ENCODE data around the gene LRRC75B.

Gene LRRC75B

GRCh38 chr22:24584871-24585411 lies 7.9 kb downstream of the LRRC75B start:
- DNase-seq = no peak

GRCh38 chr22:24584166-24584790 lies 8.6 kb downstream of the LRRC75B start:
- DNase-seq = no peak

DNA sequence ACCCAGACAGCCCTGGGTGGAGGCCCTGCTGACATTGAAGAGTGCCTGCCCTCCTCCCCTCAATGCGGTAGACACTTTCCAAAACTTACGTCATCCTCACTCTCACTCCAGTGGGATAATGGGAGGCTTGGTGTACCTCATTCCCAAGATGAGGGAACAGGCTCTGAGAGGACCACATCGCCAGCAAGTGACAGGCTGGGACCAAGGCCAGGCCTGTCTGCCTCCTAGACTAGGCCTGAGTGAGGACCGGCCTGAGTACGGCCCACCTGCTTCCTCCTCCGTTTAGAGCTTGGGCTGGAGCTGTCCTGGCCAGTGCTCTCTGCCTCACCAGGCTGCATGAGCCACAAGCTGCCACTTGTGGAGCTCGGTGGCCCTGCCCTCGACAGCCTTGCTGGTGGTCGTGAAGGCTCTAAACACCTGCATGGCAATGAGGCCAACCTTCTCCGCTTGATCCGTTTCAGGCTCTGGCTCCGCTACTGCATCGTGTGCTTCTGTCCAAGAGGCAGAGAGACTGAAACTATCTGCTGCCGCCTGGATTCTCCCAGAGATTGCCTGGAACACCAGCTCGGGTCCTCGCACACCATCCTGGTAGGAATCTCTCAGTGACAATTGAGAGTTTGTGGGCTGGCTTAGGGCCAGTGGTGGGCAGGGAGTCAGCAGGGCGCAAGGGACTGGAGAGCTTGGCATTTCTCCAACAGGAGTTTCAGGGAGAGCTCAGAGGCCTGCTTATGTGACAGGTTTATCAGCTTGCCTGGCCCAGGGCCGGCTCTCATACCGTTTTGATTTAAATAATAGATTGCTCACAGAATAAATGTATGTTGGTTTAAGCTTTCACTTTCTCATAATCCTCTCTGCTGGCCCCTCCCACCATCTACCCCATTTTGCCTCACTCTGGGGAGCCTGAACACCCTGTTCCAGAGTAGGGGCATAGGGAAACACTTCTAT lies 9.4 kb downstream of the LRRC75B start:
- no peak for DNase-seq

DNA sequence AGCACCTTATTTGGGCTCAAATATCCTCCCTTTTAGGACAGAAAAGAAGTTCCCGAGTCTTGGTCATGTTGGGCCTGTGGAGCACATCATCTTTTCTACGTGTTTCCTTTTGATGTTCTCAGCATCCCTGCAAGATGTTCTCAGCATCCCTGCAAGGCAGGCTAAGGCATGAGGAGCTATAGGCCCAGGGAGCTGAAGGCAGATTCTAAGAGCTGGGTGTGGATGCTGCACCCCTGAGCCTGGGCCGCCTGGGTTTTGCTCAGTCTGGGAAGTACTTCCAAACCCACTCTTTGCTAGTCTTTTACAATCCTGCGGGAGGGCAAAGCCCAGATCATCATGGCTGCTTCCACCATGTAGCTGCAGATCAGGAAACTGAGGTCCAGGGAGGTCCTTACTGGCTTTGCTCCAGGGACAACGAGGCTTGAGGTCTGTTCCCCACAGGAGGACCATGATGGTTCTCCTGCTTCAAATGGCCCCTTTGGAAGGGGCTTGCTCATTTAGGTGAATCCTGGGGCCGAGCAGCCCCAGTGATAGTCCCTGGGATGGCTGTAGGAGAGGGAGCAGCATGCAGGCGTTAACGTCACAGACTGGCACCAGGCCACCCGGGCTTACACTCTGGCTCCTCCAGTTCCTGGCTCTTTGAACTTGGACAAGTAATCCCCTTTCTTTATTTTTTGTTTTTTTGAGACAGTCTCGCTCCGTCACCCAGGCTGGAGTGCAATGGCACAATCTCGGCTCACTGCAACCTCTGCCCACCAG lies 10.6 kb downstream of the LRRC75B start:
- DNase-seq = no peak

DNA sequence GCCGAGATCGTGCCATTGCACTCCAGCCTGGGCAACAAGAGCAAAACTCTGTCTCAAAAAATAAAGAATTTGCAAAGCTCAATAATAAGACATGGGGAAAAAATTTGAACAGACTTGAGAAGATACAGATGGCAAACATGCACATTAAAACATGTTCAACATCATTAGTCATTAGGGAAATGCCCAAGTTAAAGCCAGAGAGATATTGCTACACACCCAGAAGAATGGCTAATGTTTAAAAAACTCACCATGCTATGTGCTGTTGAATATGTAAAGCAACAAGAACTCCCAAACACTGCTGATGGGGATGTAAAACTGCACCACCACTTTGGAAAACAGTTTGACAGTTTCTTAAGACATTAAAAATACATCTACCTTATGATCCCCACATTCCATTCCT lies 12.6 kb downstream of the LRRC75B start:
- DNase-seq = no peak

GRCh38 chr22:24579258-24579601 lies 13.6 kb downstream of the LRRC75B start:
- no peak for DNase-seq

DNA sequence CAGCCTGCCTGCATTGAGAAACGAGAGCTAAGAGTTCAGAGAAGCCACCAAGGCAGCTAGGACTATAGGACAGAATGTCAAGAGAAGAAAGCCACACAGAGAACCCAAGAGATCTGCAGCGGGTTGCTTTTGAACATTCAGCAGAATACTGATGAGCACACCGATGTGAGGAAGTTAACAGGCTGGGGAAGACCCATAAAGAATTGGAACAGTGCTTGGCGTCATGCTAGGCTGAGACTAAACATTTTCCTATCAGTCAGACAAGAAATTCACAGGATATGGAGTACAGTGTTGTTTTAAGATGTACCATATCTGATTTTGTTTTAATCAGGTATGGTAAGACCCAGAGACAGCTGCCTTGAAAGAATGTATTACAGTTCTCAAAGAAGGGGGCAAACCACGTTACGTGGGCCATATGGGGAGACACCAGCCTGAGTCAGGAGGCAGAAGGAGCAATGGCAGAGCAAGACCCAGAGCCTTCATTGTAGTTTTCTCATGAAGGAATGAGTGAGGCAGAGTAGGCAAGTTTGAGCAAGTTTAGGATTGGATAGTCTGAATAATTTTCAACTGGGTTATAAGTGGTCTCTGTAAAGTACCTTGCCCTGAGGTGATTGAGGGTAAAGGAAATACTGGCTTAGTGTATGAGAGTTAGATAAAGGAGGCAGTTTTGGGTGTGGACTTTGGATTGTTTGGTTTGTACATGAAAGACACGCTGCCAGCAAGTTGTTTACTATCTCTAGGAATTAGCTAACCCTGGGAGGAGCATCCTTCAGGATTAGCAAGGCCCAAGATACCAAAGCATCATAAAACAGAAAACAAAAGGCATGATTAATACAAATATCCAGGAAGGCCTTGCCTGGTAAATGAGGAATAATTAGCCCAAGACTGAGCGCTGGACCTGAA lies 14.3 kb downstream of the LRRC75B start:
- no peak for DNase-seq

- no peak for DNase-seq
These were observed 16.1 kb downstream of the LRRC75B start for GRCh38 chr22:24576778-24577177.

- DNase-seq = no peak
These were observed 21.6 kb downstream of the LRRC75B start for GRCh38 chr22:24571266-24571665.

GRCh38 chr22:24567668-24568067 lies 25.2 kb downstream of the LRRC75B start:
- DNase-seq = no peak

- DNase-seq = no peak
These were observed 25.9 kb downstream of the LRRC75B start for GRCh38 chr22:24566899-24567511.

DNA sequence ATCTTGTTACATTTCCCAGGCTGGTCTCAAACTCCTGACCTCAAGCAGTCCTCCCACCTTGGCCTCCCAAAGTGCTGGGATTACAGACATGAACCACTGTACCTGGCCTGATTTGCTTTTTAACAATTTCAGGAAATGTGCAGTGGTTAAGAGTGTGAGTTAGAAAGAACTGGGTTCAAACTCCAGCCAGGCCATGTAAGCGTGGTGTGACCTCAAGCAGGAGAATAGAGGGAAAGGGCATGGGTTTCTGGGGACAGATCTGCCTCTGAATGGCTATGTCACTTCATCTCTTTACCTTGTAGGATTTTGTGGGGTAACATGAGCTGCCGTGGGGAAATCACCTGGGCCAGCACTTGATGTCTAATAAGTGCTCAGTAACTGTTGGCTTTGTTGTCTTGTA lies 27.8 kb downstream of the LRRC75B start:
- no peak for DNase-seq

GRCh38 chr22:24564376-24565058 lies 28.4 kb downstream of the LRRC75B start:
- DNase-seq = no peak

DNA sequence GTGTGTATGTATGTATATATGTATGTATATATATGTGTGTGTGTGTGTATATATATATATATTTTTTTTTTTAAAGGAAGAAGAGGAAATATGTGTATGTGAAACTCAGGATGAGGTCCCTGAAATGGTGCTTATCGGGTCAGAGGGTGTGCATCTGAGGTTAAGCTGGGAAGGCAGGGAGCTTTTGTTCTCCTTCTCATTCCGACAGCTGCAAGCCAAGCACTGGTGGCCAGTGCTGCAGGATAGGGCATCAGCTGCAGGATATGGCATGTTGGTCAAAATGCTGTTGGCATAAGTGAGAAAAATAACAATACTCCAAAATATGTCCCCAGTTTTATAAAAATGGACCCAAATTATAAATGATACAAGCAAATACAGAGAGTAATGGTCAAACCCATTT lies 29.6 kb downstream of the LRRC75B start:
- no peak for DNase-seq

DNA sequence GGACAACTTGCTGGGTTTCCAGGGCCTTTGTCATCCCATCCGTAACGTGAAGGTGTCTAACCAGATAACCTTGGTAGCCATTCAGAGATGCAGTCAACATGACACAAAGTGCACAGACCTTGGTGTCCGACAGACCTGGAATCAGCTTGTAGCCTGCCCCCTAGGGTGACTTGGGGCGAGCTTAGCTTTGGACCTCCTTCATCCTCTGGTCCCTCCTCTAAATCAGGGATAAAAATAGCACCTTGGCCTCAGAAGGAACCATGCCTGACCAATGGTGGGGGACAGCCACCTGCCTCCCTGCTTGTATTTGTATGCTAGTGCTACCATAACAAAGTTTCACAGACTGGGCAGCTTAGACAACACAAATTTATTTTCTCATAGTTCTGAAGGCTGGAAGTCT lies 33.4 kb downstream of the LRRC75B start:
- DNase-seq = no peak

DNA sequence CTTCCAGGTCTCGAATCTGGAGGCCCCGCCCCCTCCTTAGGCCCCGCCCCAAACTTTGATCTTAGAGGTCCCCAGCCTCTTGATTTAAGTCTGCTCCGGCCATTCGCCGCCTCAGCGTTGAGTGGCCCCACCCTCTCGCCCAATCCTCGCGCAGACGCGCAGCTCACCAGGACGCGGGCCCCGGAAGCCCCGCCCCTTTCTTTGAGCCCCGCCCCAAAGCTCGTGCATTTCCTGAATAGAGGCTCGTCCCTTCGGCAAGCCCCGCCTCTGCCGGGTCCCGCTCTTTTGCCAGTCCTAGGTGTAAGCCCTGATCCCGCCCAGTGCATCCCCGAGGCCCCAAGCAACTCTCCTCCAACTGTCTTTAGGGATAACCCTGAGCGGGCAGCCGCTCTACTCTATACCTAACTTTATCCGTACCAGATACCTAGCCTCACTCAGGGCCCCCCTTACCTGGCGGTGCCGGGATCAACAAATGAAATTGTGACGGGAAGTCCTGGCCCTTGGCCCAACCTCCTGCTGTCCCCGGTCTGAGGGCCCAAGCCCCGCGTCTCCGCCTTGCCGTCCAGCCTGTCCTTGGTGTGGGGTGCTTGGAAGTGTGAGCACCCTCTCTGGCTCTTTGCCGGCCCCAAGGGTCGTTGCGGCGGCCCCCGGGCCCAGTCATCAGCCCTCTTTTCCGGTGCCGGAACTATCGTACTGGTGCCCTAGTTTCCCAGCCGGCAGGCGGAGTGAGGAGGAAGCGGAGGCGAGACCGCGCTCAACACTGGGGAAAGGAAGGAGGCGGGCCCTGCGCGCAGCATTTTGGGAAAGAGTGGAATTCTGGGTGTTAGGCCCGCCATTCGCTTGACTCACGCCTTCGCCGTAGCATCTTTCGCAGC lies 37.5 kb downstream of the LRRC75B start, which contains the start of gene SNRPD3:
TSS of gene SNRPD3 (plus strand) at position 835 of the 875 bp plus-strand sequence. CDS start 1,676 bp downstream, outside the sequence.
- DNase-seq = peak; percentile 98 to 100 (median 99)

GRCh38 chr22:24554313-24555164 lies 38.3 kb downstream of the LRRC75B start, which contains the start of gene GUCD1:
Gene GUCD1 (minus strand): TSS chr22:24555138. CDS start chr22:24554991, 147 bp downstream.
- peak in 2 of 5 donors; percentile 13 to 25 for DNase-seq

DNA sequence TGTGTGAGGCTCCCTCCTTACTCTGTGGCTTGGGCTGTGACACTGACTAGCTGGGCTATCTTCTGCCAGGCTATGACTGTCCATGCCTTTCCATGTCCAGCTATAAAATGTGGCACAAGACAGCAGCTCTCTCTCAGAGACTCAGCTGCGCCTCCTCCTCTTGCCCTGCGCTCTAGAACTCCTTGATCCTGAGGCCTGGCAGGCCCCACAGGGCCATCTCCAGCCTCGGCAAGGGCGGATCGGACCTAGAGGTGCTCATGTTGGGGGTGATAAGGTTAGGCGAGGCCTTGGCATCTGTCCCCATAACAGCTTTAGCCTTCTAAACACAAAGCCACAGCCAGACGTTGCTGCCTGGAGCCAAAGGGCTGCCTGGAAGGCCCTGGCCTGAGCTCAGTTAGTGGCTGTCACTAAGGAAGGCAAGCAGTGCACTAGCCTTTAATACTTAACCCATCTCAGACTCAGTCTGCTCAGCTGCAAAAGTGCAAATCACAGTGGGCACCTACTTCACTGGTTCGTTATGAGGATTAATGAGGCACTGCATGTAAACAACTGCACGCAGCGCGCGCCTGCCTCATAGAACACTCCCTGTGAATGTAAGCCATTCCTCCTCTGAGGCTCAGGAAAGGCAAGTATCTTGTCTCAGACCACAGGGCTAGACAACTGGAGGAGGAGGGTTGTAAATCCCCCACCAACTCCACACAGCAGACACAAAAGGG lies 39.1 kb downstream of the LRRC75B start:
- no peak for DNase-seq
